Epithelial cell of umbilical artery (primary cell): ENCODE measurements around the gene SLC22A13. TPM values are rescaled to one million over a fixed set of nuclear protein-coding genes. Genes with fewer than 3 reads are reported as not detected.

Source experiments
- total RNA-seq: library from RNA; depleted of rRNA; stranded (reverse); fragments of >200 nt; gene quantifications from 2 replicates; pipeline ENCODE4 v1.2.3, GENCODE V29; 2014

SLC22A13 gene, protein sequence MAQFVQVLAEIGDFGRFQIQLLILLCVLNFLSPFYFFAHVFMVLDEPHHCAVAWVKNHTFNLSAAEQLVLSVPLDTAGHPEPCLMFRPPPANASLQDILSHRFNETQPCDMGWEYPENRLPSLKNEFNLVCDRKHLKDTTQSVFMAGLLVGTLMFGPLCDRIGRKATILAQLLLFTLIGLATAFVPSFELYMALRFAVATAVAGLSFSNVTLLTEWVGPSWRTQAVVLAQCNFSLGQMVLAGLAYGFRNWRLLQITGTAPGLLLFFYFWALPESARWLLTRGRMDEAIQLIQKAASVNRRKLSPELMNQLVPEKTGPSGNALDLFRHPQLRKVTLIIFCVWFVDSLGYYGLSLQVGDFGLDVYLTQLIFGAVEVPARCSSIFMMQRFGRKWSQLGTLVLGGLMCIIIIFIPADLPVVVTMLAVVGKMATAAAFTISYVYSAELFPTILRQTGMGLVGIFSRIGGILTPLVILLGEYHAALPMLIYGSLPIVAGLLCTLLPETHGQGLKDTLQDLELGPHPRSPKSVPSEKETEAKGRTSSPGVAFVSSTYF
- total RNA-seq: not detected in 2 replicates

DNA sequence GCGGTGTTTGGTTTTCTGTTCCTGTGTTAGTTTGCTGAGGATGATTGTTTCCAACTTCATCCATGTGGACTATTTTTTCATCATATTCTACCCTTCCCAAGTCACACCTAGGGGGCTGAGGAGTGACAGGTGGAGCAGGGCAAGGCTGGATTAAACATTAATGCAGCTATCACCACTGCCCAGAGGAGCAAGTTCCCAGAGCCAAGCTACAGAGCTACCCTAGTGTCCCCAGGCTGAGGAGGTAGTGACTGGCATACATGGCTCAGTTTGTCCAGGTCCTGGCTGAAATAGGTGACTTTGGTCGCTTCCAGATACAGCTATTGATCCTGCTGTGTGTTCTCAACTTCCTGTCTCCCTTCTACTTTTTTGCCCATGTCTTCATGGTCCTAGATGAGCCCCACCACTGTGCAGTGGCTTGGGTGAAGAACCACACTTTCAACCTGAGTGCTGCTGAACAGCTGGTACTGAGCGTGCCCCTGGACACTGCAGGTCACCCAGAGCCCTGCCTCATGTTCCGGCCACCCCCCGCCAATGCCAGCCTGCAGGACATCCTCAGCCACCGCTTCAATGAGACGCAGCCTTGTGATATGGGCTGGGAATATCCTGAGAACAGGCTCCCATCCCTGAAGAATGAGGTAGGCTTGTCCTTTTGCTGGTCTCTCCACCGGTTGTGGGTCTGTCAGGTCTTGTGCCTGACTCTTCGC is at the start of gene SLC22A13:
TSS of gene SLC22A13 (plus strand) at position 209 of the 704 bp plus-strand sequence. CDS start at position 258, 49 bp downstream.

GRCh38 chr3:38281895-38282686 is 16.5 kb downstream of the SLC22A13 start, which contains the start of gene SLC22A14:
Gene SLC22A14, plus strand, starts transcription at chr3:38282294. Its CDS starts 23,733 bp downstream, at chr3:38306027.

Other genes starting within 250 kb of the SLC22A13 start
- 11.6 and 19.5 TPM in 2 replicates for gene PLCD1, start 236.2 kb upstream of the SLC22A13 start, total RNA-seq
- not detected in 2 replicates for gene DLEC1, start 226.6 kb upstream of the SLC22A13 start, total RNA-seq
- gene ACAA1, start 128.7 kb upstream of the SLC22A13 start, total RNA-seq: 38.3 and 43.8 TPM in 2 replicates
- 17.2 and 19.8 TPM in 2 replicates for gene MYD88, start 127.2 kb upstream of the SLC22A13 start, total RNA-seq
- 29.0 and 33.1 TPM in 2 replicates for gene OXSR1, start 100.3 kb upstream of the SLC22A13 start, total RNA-seq
- gene SLC22A14, start 16.5 kb downstream of the SLC22A13 start, total RNA-seq: not detected in 2 replicates
- gene XYLB, start 81.0 kb downstream of the SLC22A13 start, total RNA-seq: 2.3 and 3.0 TPM in 2 replicates
- gene ACVR2B, start 188.1 kb downstream of the SLC22A13 start, total RNA-seq: 2.6 and 4.0 TPM in 2 replicates
- gene EXOG, start 230.5 kb downstream of the SLC22A13 start, total RNA-seq: 6.8 and 11.6 TPM in 2 replicates